HUES48 (cell line): ENCODE measurements around the gene ULBP2.
"Not testable (repeated sequence)": the region's sequence is repeated elsewhere in the genome, so short reads cannot be mapped to it uniquely, and the experiment has no call there.

Source experiments
- H3K27ac ChIP-seq: one replicate; pipeline ENCODE4 v1.7.0; 2013; ENCODE audit warnings: low read depth, low read length, inconsistent platforms
- H3K27me3 ChIP-seq: 2 replicates; pipeline ENCODE4 v1.6.1; 2013; ENCODE audit warnings: mild to moderate bottlenecking, low read length; ENCODE audit not compliant: control insufficient read depth, insufficient read depth
- H3K36me3 ChIP-seq: 2 replicates; pipeline ENCODE4 v1.6.1; 2013; ENCODE audit warnings: low read length; ENCODE audit not compliant: control insufficient read depth, insufficient read depth
- H3K4me1 ChIP-seq: 2 replicates; pipeline ENCODE4 v1.6.1; 2013; ENCODE audit warnings: mild to moderate bottlenecking, low read length; ENCODE audit not compliant: control insufficient read depth, insufficient read depth
- H3K4me3 ChIP-seq: 2 replicates; pipeline ENCODE4 v1.5.1; 2013; ENCODE audit warnings: mild to moderate bottlenecking, low read depth, low read length
- H3K9ac ChIP-seq: 2 replicates; pipeline ENCODE4 v1.6.1; 2013; ENCODE audit warnings: mild to moderate bottlenecking, low read depth, low read length, moderate library complexity
- H3K9me3 ChIP-seq: 2 replicates; pipeline ENCODE4 v1.6.1; 2013; ENCODE audit warnings: low read length; ENCODE audit not compliant: control insufficient read depth, insufficient read depth

The ULBP2 gene

DNA sequence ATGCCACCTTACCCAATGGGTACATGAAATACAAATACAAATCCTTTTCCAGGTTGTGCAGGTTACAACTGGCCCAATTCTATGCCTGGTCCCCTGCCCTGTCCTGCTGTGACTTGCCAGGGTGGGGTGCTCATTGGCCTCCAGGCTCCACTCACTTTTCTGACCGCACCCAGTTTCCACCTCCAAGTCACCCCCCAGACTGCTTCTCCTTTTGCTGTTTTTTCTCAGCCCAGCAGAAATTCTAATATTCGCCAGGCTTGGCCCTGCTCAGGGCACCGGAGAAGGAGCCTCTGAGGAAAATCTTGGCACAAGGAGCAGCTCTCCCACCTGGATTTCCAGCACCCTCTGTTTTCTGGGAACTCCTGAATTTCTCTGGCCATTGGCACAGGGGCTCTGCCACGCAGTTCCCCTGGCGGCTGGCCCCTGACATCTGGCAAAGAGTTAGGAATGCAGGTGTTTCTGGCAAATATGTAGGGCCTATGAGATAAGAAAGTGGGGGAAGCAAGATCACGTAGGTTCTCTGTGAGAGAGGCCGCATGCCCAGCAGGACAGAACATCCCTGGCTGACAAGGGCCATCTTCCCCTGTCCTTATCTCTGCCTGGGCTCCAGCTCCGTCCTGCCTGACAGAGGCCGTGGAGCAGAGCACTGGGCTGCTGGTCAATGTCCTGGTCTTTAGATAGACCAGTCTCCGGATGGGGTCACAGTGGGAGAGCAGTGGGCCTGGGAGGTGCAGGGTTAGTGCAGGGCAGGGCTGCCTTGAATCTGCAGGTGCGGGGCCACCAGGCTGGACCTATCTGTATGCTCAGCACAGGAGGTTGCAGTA lies 41.0 kb upstream of the ULBP2 start:
- Histone ChIP-seq H3K4me3 (no peak overlapping the region), H3K9ac (no peak overlapping the region), H3K27ac (no peak overlapping the region), H3K36me3 (no peaks in the 10 kb centered on the region), H3K9me3 (no peaks in the 10 kb centered on the region), H3K4me1 (no peaks in the 10 kb centered on the region), H3K27me3 (no peaks in the 10 kb centered on the region)

DNA sequence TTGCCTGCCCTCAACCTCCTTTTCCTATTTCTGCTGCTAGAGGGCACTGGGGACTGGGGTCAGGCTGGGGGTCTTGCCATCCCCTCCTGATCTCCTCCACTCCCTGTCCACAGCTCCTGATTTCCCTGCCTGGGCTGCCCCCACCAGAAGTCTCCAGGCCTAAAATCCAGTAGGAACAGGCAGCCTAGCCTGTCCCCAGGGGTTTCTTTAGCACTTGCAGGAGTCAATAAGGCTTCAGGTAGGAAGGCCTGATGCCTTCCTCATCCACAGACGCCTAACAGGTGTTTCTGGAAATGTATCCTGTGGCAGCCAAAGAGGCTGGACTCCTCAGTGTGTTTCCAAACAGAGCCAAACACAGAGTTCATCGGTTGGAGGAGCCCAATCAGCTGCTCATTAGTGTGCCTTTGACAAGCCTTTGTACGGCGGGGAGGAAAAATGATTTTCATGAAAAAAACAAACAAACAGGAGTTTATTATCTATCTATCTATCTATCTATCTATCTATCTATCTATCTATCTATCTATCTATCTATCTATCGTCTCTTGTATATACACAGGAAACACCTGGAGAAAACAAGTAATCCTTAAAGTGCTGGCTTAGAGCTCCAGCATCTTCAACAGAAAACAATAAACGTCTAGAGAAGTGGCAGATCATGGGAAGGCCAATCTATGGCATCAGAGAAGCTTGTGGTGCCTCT lies 40.2 kb upstream of the ULBP2 start:
- Histone ChIP-seq H3K4me1 (no peaks in the 10 kb centered on the region), H3K27me3 (no peaks in the 10 kb centered on the region), H3K9ac (no peak overlapping the region), H3K36me3 (no peaks in the 10 kb centered on the region), H3K27ac (no peak overlapping the region), H3K9me3 (no peaks in the 10 kb centered on the region), H3K4me3 (no peak overlapping the region)

DNA sequence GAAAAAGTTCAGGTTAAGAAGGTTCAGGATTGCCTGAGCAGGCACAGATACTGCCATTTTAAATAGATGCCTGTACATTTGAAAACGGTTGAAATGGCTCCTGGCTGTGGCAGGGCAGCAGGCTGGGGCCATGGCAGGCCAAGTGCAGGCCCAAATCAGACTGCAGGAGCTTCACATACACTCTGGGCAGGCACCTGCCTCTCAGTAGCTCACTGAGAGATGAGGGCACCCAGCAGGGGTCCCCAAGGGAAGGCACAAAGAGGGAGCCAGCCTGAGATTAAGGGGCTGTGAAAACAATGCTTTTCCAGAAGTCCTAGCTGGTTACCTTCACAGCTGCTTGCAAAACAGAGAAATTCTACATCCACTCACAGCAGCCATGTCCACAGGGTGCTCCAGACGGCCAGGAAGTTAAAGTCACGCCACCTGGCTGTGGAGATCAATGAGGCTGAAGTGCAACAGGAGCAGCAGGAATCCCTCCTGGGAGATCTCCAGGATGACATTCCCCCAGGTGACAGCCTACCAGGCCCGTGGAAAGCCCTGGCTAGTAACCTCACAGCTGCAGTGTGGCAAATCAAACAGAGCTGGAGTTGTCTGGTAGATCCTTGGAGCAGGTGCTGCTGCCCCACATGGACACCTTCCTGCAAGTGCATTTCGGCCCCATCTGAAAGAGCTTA lies 37.7 kb upstream of the ULBP2 start:
- Histone ChIP-seq H3K27ac (no peak overlapping the region), H3K9me3 (no peaks in the 10 kb centered on the region; the same call in 1 of the 2 replicates), H3K27me3 (no peaks in the 10 kb centered on the region), H3K4me1 (no peaks in the 10 kb centered on the region), H3K4me3 (no peak overlapping the region), H3K9ac (no peak overlapping the region), H3K36me3 (no peaks in the 10 kb centered on the region)

DNA sequence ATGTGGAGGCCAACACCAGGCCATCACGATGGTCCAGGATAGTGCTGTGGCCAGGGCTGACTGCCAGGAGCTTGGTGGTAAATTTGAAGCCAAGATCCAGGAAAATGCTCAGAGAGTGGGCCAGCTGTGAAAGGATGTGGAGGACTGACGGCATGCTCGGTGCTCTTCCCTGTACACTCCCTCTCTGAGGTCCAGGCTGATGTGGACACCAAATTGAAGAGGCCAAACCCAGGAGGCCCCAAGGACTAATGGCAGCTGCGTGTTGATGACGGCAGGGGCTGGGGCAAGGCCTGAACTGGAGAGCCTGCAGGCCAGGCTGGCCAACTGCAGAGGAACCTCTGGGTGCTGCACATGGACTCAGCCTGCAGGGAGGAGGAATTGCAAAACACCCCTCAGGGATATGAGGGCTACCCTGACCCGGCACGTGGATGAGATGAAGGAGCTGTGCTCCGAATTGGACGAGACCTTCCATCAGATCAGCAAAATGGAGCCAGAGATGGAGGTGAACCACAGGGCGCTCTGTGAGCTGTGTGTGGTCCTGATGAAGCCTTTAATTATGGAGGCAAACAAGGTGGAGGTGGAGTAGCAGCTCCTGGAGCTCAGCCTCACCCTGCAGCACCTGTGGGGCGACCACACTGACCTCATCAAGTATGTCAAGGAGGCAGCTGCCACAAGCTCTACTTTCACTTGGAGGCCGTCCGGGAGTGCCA lies 37.0 kb upstream of the ULBP2 start:
- Histone ChIP-seq H3K4me1 (no peaks in the 10 kb centered on the region), H3K9me3 (no peaks in the 10 kb centered on the region; the same call in 1 of the 2 replicates), H3K27me3 (no peaks in the 10 kb centered on the region), H3K4me3 (no peak overlapping the region), H3K9ac (no peak overlapping the region), H3K27ac (no peak overlapping the region), H3K36me3 (no peaks in the 10 kb centered on the region)

DNA sequence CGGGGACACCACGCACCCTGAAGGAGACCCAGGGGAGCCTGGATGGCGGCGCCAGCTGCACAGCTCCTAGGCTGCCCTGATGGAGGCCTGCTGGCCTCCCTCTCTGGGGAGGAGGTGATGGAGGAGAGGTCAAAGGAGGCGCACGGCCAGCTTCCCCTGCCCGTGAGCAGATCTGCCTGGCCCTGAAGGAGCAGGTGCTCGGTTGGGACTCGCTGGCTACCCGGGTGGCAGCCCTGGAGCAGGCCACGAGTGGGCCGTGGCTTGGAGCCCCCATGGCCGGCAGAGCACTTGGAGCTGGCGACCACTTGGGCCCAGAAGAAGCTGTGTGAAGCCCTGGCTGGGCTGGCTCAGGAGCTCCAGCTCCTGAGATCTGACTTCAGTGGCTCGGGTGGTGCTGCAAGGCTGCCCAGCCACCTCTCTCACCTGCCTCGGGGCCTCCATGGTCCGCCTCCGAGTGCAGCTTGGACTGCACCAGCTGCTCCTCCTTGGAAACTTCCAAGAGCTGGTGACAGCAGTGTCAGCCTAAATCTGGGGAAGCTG lies 36.4 kb upstream of the ULBP2 start:
- H3K9ac ChIP-seq = no peak overlapping the region
- no peaks in the 10 kb centered on the region; the same call in 1 of the 2 replicates for H3K9me3 ChIP-seq
- no peaks in the 10 kb centered on the region for H3K36me3 ChIP-seq
- H3K27me3 ChIP-seq = no peaks in the 10 kb centered on the region
- no peak overlapping the region for H3K4me3 ChIP-seq
- H3K27ac ChIP-seq = no peak overlapping the region
- no peaks in the 10 kb centered on the region for H3K4me1 ChIP-seq

DNA sequence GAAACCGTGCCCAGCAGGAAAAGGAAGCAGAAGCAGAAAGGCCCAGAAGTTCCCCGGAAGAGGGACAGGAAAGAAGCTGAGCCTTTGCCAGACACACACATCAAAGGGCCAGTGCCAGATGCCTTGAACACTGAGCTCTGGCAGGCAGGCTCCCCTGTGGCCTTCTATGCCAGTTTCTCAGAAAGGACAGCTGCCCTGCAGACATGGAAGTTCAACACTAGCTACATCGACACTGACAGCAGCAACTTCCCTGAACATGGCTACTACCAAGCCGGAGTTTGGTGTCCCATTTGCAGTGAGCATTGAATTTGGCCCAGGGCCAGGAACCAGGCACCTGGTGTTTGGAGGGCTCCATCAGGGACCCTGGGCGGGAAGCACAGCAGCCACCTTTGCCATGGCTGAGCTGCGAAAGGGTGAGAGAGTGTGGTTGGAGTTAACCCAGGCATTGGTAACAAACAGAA lies 35.9 kb upstream of the ULBP2 start:
- Histone ChIP-seq H3K27me3 (no peaks in the 10 kb centered on the region), H3K4me1 (no peaks in the 10 kb centered on the region), H3K27ac (no peak overlapping the region), H3K9me3 (no peaks in the 10 kb centered on the region; the same call in 1 of the 2 replicates), H3K36me3 (no peaks in the 10 kb centered on the region), H3K9ac (no peak overlapping the region), H3K4me3 (no peak overlapping the region)

DNA sequence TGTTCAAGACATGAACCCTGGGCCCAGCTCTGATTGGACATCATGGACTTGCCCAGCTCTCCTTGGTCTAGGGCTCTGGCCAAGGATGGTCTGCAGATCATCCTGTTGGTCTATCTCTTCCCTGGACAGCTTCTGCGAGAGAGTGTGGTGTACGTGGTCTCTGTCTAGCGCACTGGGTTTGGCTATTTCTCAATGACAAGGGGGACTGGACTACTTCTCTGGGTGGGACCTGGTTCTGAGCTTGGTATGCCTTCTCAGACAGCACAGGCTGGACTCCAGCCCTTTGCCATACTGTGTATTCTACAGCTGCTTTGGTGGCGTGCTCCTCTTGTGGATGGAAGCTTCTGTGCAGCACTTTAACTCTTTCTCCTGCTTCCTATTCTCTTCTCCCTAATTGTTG lies 35.4 kb upstream of the ULBP2 start:
- no peak overlapping the region for H3K27ac ChIP-seq
- H3K36me3 ChIP-seq = no peaks in the 10 kb centered on the region
- H3K4me1 ChIP-seq = no peaks in the 10 kb centered on the region
- no peaks in the 10 kb centered on the region for H3K27me3 ChIP-seq
- H3K9ac ChIP-seq = no peak overlapping the region
- no peaks in the 10 kb centered on the region; the same call in 1 of the 2 replicates for H3K9me3 ChIP-seq
- no peak overlapping the region for H3K4me3 ChIP-seq

DNA sequence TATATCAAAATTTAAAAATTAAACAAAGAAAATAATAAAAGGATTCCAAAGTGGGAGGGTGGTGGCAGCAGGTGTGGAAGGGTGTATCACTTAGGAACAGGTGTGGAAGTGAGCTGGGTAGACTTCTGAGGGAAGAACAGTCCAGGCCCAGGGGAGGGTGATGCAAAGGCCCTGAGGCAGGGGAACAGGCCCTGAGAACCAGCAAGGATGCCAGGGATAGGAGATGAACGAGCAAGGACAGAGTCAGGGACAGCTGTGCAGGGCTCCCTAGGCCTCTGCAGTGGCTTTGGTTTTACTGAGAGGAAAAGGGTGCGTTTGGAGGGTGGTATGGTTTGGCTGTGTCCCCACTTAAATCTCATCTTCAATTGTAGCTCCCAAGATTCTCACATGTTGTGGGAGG lies 34.5 kb upstream of the ULBP2 start:
- no peak overlapping the region for H3K27ac ChIP-seq
- no peaks in the 10 kb centered on the region; the same call in 1 of the 2 replicates for H3K9me3 ChIP-seq
- no peaks in the 10 kb centered on the region for H3K27me3 ChIP-seq
- H3K4me1 ChIP-seq = no peaks in the 10 kb centered on the region
- H3K9ac ChIP-seq = no peak overlapping the region
- H3K4me3 ChIP-seq = no peak overlapping the region
- H3K36me3 ChIP-seq = no peaks in the 10 kb centered on the region

DNA sequence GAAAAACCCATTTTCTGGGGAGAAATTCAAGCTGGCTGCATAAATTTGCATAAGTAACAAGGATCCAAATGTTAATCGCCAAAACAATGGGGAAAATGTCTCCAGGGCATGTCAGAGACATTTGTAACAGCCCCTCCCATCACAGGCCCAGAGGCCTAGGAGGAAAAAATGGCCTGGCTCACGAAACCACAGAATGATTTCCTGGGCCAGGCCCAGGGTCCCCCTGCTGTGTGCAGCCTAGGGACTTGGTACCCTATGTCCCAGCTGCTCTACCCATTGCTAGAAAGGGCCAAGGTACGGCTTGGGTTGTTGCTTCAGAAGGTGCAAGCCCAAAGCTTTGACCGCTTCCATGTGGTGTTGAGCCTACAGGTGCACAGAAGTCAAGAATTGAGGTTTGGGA lies 33.3 kb upstream of the ULBP2 start:
- H3K4me3 ChIP-seq, H3K4me1 ChIP-seq, H3K27me3 ChIP-seq, H3K27ac ChIP-seq, H3K36me3 ChIP-seq, H3K9me3 ChIP-seq, H3K9ac ChIP-seq: not testable (repeated sequence)

DNA sequence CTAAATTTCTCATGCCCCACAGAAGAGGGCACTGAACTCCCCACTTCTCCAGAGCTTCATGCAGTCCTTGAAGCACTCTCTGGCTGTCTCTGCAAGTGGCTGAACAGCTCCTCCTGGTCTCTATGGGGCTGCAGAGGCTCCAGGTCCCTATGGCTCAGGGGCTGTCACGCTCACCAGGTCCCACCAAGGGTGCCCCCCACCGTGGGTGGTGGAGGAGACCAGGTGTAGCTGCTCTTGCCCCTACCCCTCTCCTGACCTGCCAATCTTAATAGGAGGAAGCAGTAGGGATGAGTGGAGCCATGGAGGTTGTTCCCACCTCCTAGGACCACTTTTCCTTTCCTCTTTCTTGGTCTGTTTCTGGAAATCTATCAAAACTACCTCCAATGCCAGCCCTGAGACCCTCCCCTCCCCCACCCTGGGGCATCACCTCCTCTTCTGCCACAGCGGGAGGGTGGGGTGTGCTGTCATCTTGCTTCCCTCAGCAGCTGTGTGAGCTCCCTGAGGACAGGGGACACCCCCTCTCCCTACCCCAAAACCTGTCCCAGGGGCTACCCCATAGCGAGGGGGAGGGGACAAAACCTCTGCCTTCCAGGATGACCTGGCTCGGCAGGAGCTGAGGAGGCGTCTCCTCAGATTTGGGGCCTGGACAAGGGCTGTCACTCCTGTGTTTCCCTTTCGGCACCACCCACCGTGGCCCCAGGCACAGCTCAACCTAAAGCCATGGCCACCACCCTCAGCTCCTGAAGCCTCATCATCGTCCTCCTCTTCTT lies 31.9 kb upstream of the ULBP2 start:
- Histone ChIP-seq H3K9me3 (no peaks in the 10 kb centered on the region; the same call in 1 of the 2 replicates), H3K27me3 (peaks cover 3% of the 10 kb centered on the region; the same call in 1 of the 2 replicates), H3K27ac (no peak overlapping the region), H3K4me3 (no peak overlapping the region), H3K36me3 (no peaks in the 10 kb centered on the region), H3K4me1 (no peaks in the 10 kb centered on the region), H3K9ac (no peak overlapping the region)
